ENCODE measurements around the gene DOCK9.

GRCh38 chr13:99012539-99012938 lies 34.7 kb upstream of the DOCK9 start:
- no peak for TF ChIP-seq CTCF (IDR thresholded peaks at IDR 0.05; ENCODE audit: poor library complexity)
- TF ChIP-seq EZH2 (IDR thresholded peaks at IDR 0.05; ENCODE audit: borderline replicate concordance): no peak
- no peak for TF ChIP-seq EZH2phosphoT487 (IDR thresholded peaks at IDR 0.05; ENCODE audit: low read depth, severe bottlenecking, unreplicated experiment)

All from hepatocyte (in vitro differentiated cells).